Loucy (cell line): ENCODE data around the gene GJA9.
A peak's percentile ranks its signal among the peaks of the same experiment; 100 is the strongest.

Experiments
- H2AFZ ChIP-seq: fragments of 200-600 bp; sonication (generic); 2 replicates; pipeline ENCODE4 v1.6.0; 2016; ENCODE audit warnings: antibody characterized with exemption, mild to moderate bottlenecking, low read length, moderate library complexity
- H3F3A ChIP-seq: fragments of 200-600 bp; 2 replicates; pipeline ENCODE4 v1.6.0; 2016; ENCODE audit warnings: antibody characterized with exemption, low read depth, mild to moderate bottlenecking
- H3K27me3 ChIP-seq: fragments of 200-600 bp; sonication (generic); 2 replicates; pipeline ENCODE4 v1.6.1; 2014; ENCODE audit warnings: low read length, mild to moderate bottlenecking; ENCODE audit not compliant: insufficient read depth, poor library complexity, severe bottlenecking
- H3K36me3 ChIP-seq: fragments of 200-600 bp; sonication (generic); 2 replicates; pipeline ENCODE4 v1.6.1; 2016; ENCODE audit warnings: low read length; ENCODE audit not compliant: insufficient read depth
- H3K4me1 ChIP-seq: fragments of 200-600 bp; sonication (generic); 2 replicates; pipeline ENCODE4 v1.5.1; 2014; ENCODE audit warnings: low read length, mild to moderate bottlenecking; ENCODE audit not compliant: insufficient read depth, poor library complexity, severe bottlenecking
- H3K4me2 ChIP-seq: fragments of 200-600 bp; sonication (generic); 2 replicates; pipeline ENCODE4 v1.6.0; 2014; ENCODE audit warnings: antibody characterized with exemption, low read length, low read depth, mild to moderate bottlenecking; ENCODE audit not compliant: poor library complexity, severe bottlenecking
- H3K4me3 ChIP-seq: fragments of 200-600 bp; sonication (generic); 2 replicates; pipeline ENCODE4 v1.5.1; 2014; ENCODE audit warnings: low read length, mild to moderate bottlenecking, mixed read lengths; ENCODE audit not compliant: poor library complexity, severe bottlenecking
- H3K79me2 ChIP-seq: fragments of 200-600 bp; sonication (generic); 2 replicates; pipeline ENCODE4 v1.6.1; 2014; ENCODE audit warnings: low read length; ENCODE audit not compliant: insufficient read depth
- H3K9ac ChIP-seq: fragments of 200-600 bp; sonication (generic); 2 replicates; pipeline ENCODE4 v1.6.0; 2014; ENCODE audit warnings: mild to moderate bottlenecking, low read depth, low read length, moderate library complexity; ENCODE audit not compliant: poor library complexity, severe bottlenecking
- H3K9me2 ChIP-seq: fragments of 200-600 bp; sonication (generic); replicated peaks from 2 replicates; pipeline ENCODE4 v1.6.1; 2016; ENCODE audit warnings: low read depth, low read length, mixed read lengths
- H3K9me3 ChIP-seq: fragments of 200-600 bp; sonication (generic); 2 replicates; pipeline ENCODE4 v1.6.1; 2014; ENCODE audit warnings: mild to moderate bottlenecking, antibody characterized with exemption, low read length, low read depth; ENCODE audit not compliant: insufficient read depth
- H4K20me1 ChIP-seq: fragments of 200-600 bp; sonication (generic); 2 replicates; pipeline ENCODE4 v1.6.0; 2014; ENCODE audit warnings: antibody characterized with exemption, low read length, mild to moderate bottlenecking; ENCODE audit not compliant: insufficient read depth, poor library complexity, severe bottlenecking
- CTCF ChIP-seq: fragments of 200-600 bp; sonication (generic); conservative IDR thresholded peaks from 2 replicates; pipeline ENCODE4 v1.5.1; 2014; ENCODE audit warnings: mild to moderate bottlenecking, antibody characterized with exemption, low read length
- EZH2phosphoT487 ChIP-seq: fragments of 200-600 bp; IDR thresholded peaks from 2 replicates; pipeline ENCODE4 v1.6.1; 2018; ENCODE audit warnings: antibody characterized with exemption, mild to moderate bottlenecking, moderate library complexity, borderline replicate concordance

The GJA9 gene

GRCh38 chr1:38919130-38919529, 37.7 kb upstream of the GJA9 start:
- Histone ChIP-seq H3K4me1 (no peaks in the 10 kb centered on the region), H3K27me3 (no peaks in the 10 kb centered on the region), H4K20me1 (no peaks in the 10 kb centered on the region), H3K9me2 (no peaks in the 10 kb centered on the region), H3K4me3 (no peak overlapping the region), H3K9ac (no peak overlapping the region), H2AFZ (no peak overlapping the region), H3K79me2 (no peaks in the 10 kb centered on the region), H3F3A (no peaks in the 10 kb centered on the region), H3K4me2 (no peak overlapping the region), H3K36me3 (no peaks in the 10 kb centered on the region), H3K9me3 (no peaks in the 10 kb centered on the region)
- no peak for TF ChIP-seq EZH2phosphoT487
- no peak for TF ChIP-seq CTCF

GRCh38 chr1:38918568-38918967, 37.2 kb upstream of the GJA9 start:
- no peak overlapping the region for H3K9ac ChIP-seq
- H3K4me3 ChIP-seq: no peak overlapping the region
- no peaks in the 10 kb centered on the region for H3K9me3 ChIP-seq
- H3K36me3 ChIP-seq: no peaks in the 10 kb centered on the region
- no peaks in the 10 kb centered on the region for H3K79me2 ChIP-seq
- H3K4me2 ChIP-seq: no peak overlapping the region
- peak overlapping the region; percentile 61; the same call in 1 of the 2 replicates for H2AFZ ChIP-seq
- H3K4me1 ChIP-seq: no peaks in the 10 kb centered on the region
- no peaks in the 10 kb centered on the region for H4K20me1 ChIP-seq
- no peaks in the 10 kb centered on the region for H3F3A ChIP-seq
- TF ChIP-seq CTCF: no peak
- TF ChIP-seq EZH2phosphoT487: no peak
- H3K27me3 ChIP-seq: no peaks in the 10 kb centered on the region
- H3K9me2 ChIP-seq: no peaks in the 10 kb centered on the region

GRCh38 chr1:38917772-38918171, 36.4 kb upstream of the GJA9 start:
- Histone ChIP-seq H3K4me3 (no peak overlapping the region), H3K79me2 (no peaks in the 10 kb centered on the region), H3F3A (no peaks in the 10 kb centered on the region), H2AFZ (0 out of 2 replicates have a peak overlapping the region, but pooled peaks have one; percentile 61), H3K9me2 (no peaks in the 10 kb centered on the region), H3K9ac (no peak overlapping the region), H3K4me1 (no peaks in the 10 kb centered on the region), H3K36me3 (no peaks in the 10 kb centered on the region), H3K4me2 (no peak overlapping the region), H3K27me3 (no peaks in the 10 kb centered on the region), H4K20me1 (no peaks in the 10 kb centered on the region), H3K9me3 (no peaks in the 10 kb centered on the region)
- no peak for TF ChIP-seq EZH2phosphoT487
- no peak for TF ChIP-seq CTCF
